Stomach (tissue), 4 donors: ENCODE results near the gene PPDPF.

ENCODE experiments used
- CTCF ChIP-seq, 7 experiments: fragments of 450-650 bp in 4 of 7; fragments of 200-600 bp in 3 of 7; sonication (generic) in 3 of 7; IDR thresholded peaks; one replicate each; pipeline ENCODE4 v1.5.1; 2016 to 2019; ENCODE audit warnings: antibody characterized with exemption in 7 of 7, control low read depth in 2 of 7, mild to moderate bottlenecking in 1 of 7
- POLR2AphosphoS5 ChIP-seq, 3 donors: sonication (generic); formaldehyde crosslinking; IDR thresholded peaks; one replicate each; pipeline ENCODE4 v1.6.1; 2016; ENCODE audit warnings: antibody characterized with exemption in 3 of 3

- no peak for TF ChIP-seq CTCF (IDR thresholded peaks at IDR 0.05)
- no peak for TF ChIP-seq POLR2AphosphoS5 (IDR thresholded peaks at IDR 0.05)
Observed at GRCh38 chr20:63542696-63543095, 22.1 kb downstream of the PPDPF start.
